Loucy (cell line): Measurements from ENCODE around the gene MCHR2.

ENCODE experiments used
- H2AFZ ChIP-seq: fragments of 200-600 bp; sonication (generic); 2 replicates; pipeline ENCODE4 v1.6.0; 2016; ENCODE audit warnings: antibody characterized with exemption, mild to moderate bottlenecking, low read length, moderate library complexity
- H3F3A ChIP-seq: fragments of 200-600 bp; 2 replicates; pipeline ENCODE4 v1.6.0; 2016; ENCODE audit warnings: antibody characterized with exemption, low read depth, mild to moderate bottlenecking
- H3K27me3 ChIP-seq: fragments of 200-600 bp; sonication (generic); 2 replicates; pipeline ENCODE4 v1.6.1; 2014; ENCODE audit warnings: low read length, mild to moderate bottlenecking; ENCODE audit not compliant: insufficient read depth, poor library complexity, severe bottlenecking
- H3K36me3 ChIP-seq: fragments of 200-600 bp; sonication (generic); 2 replicates; pipeline ENCODE4 v1.6.1; 2016; ENCODE audit warnings: low read length; ENCODE audit not compliant: insufficient read depth
- H3K4me1 ChIP-seq: fragments of 200-600 bp; sonication (generic); 2 replicates; pipeline ENCODE4 v1.5.1; 2014; ENCODE audit warnings: low read length, mild to moderate bottlenecking; ENCODE audit not compliant: insufficient read depth, poor library complexity, severe bottlenecking
- H3K4me2 ChIP-seq: fragments of 200-600 bp; sonication (generic); 2 replicates; pipeline ENCODE4 v1.6.0; 2014; ENCODE audit warnings: antibody characterized with exemption, low read length, low read depth, mild to moderate bottlenecking; ENCODE audit not compliant: poor library complexity, severe bottlenecking
- H3K4me3 ChIP-seq: fragments of 200-600 bp; sonication (generic); 2 replicates; pipeline ENCODE4 v1.5.1; 2014; ENCODE audit warnings: low read length, mild to moderate bottlenecking, mixed read lengths; ENCODE audit not compliant: poor library complexity, severe bottlenecking
- H3K79me2 ChIP-seq: fragments of 200-600 bp; sonication (generic); 2 replicates; pipeline ENCODE4 v1.6.1; 2014; ENCODE audit warnings: low read length; ENCODE audit not compliant: insufficient read depth
- H3K9ac ChIP-seq: fragments of 200-600 bp; sonication (generic); 2 replicates; pipeline ENCODE4 v1.6.0; 2014; ENCODE audit warnings: mild to moderate bottlenecking, low read depth, low read length, moderate library complexity; ENCODE audit not compliant: poor library complexity, severe bottlenecking
- H3K9me2 ChIP-seq: fragments of 200-600 bp; sonication (generic); replicated peaks from 2 replicates; pipeline ENCODE4 v1.6.1; 2016; ENCODE audit warnings: low read depth, low read length, mixed read lengths
- H3K9me3 ChIP-seq: fragments of 200-600 bp; sonication (generic); 2 replicates; pipeline ENCODE4 v1.6.1; 2014; ENCODE audit warnings: mild to moderate bottlenecking, antibody characterized with exemption, low read length, low read depth; ENCODE audit not compliant: insufficient read depth
- H4K20me1 ChIP-seq: fragments of 200-600 bp; sonication (generic); 2 replicates; pipeline ENCODE4 v1.6.0; 2014; ENCODE audit warnings: antibody characterized with exemption, low read length, mild to moderate bottlenecking; ENCODE audit not compliant: insufficient read depth, poor library complexity, severe bottlenecking
- EZH2phosphoT487 ChIP-seq: fragments of 200-600 bp; IDR thresholded peaks from 2 replicates; pipeline ENCODE4 v1.6.1; 2018; ENCODE audit warnings: antibody characterized with exemption, mild to moderate bottlenecking, moderate library complexity, borderline replicate concordance
- TF ChIP-seq, protein P1 (sequence below): fragments of 200-600 bp; sonication (generic); conservative IDR thresholded peaks from 2 replicates; pipeline ENCODE4 v1.5.1; 2014; ENCODE audit warnings: mild to moderate bottlenecking, antibody characterized with exemption, low read length

The MCHR2 gene

DNA sequence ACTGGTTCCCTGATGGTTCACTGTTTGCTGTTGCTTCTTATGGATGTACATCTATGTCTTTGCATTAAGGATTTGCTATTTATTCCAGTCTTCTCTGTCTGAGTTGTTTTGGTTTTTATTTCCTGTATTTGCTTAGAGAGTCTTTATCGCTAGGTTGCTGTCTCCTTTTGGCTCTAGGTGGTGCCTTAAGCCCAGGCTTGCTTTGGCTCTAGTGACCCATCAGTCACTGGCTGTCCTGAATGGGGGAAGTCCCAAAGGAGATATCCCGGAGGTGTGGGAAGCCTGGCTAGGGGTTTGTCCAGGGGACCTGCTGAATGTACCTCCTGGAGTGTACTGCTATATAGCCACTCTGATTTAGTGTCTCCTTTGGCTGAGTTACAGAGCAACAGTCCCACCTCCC is 53.4 kb downstream of the MCHR2 start:
- Histone ChIP-seq H3K4me1 (no peaks in the 10 kb centered on the region), H4K20me1 (no peaks in the 10 kb centered on the region), H3K27me3 (no peaks in the 10 kb centered on the region), H3K79me2 (no peaks in the 10 kb centered on the region), H3K36me3 (no peaks in the 10 kb centered on the region), H3K4me2 (no peak overlapping the region), H3F3A (no peaks in the 10 kb centered on the region), H2AFZ (no peak overlapping the region), H3K9me2 (no peaks in the 10 kb centered on the region), H3K4me3 (no peak overlapping the region), H3K9me3 (no peaks in the 10 kb centered on the region), H3K9ac (no peak overlapping the region)
- TF ChIP-seq, protein P1, sequence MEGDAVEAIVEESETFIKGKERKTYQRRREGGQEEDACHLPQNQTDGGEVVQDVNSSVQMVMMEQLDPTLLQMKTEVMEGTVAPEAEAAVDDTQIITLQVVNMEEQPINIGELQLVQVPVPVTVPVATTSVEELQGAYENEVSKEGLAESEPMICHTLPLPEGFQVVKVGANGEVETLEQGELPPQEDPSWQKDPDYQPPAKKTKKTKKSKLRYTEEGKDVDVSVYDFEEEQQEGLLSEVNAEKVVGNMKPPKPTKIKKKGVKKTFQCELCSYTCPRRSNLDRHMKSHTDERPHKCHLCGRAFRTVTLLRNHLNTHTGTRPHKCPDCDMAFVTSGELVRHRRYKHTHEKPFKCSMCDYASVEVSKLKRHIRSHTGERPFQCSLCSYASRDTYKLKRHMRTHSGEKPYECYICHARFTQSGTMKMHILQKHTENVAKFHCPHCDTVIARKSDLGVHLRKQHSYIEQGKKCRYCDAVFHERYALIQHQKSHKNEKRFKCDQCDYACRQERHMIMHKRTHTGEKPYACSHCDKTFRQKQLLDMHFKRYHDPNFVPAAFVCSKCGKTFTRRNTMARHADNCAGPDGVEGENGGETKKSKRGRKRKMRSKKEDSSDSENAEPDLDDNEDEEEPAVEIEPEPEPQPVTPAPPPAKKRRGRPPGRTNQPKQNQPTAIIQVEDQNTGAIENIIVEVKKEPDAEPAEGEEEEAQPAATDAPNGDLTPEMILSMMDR = no peak
- no peak for TF ChIP-seq EZH2phosphoT487

DNA sequence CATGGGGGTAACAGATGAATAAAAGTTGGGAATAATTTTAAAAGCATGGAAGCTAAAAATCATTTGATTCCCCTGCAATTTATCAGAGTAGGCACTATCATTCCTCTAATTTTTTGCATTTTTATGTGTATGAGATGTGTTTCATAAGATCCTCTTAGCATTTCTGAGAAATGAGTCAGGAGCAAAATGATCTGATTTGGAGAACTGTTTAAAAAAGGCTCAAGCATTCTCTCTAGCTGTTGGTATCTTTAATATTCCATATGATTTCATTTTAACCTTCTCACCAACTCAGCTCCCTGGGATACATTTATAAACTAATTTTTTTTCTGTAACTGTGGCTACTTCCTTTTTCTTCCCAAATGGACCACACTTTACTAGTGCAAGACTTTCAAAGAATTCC is 60.9 kb downstream of the MCHR2 start:
- Histone ChIP-seq H3K79me2 (no peaks in the 10 kb centered on the region), H3K9me3 (no peaks in the 10 kb centered on the region), H3K4me2 (no peak overlapping the region), H3F3A (no peaks in the 10 kb centered on the region), H3K36me3 (no peaks in the 10 kb centered on the region), H3K27me3 (no peaks in the 10 kb centered on the region), H4K20me1 (no peaks in the 10 kb centered on the region), H3K4me1 (no peaks in the 10 kb centered on the region), H3K9me2 (no peaks in the 10 kb centered on the region), H3K4me3 (no peak overlapping the region), H3K9ac (no peak overlapping the region), H2AFZ (no peak overlapping the region)
- TF ChIP-seq EZH2phosphoT487 = no peak
- TF ChIP-seq, protein P1 = no peak

DNA sequence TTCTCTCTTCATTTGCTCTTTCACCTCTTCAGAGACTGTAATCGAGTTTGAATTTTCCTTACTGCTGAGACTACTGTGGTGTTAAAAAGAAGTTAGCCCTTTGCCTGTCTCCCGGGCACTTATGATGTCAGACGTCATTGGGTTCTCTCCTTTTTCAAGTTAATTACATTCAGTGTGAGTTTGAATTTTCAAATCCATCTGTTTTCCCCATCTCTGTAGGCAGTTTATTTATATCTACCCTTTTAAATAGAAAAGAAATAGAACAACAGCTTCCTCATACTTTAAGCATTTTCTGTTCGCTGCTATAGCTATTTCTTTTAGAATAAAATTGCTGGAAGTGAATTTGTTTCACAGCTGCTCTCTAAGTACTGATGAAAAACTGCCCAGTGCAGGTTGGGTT is 81.4 kb downstream of the MCHR2 start:
- H2AFZ ChIP-seq = no peak overlapping the region
- H4K20me1 ChIP-seq = no peaks in the 10 kb centered on the region
- H3F3A ChIP-seq = no peaks in the 10 kb centered on the region
- no peak overlapping the region for H3K4me3 ChIP-seq
- no peak overlapping the region for H3K9ac ChIP-seq
- H3K9me2 ChIP-seq = no peaks in the 10 kb centered on the region
- H3K27me3 ChIP-seq = no peaks in the 10 kb centered on the region
- H3K79me2 ChIP-seq = no peaks in the 10 kb centered on the region
- no peak overlapping the region for H3K4me2 ChIP-seq
- TF ChIP-seq, protein P1 = no peak
- TF ChIP-seq EZH2phosphoT487 = no peak
- H3K36me3 ChIP-seq = no peaks in the 10 kb centered on the region
- no peaks in the 10 kb centered on the region for H3K4me1 ChIP-seq
- H3K9me3 ChIP-seq = no peaks in the 10 kb centered on the region
